B cell (primary cell): ENCODE data around the gene JPH3. TPM values are rescaled to one million over a fixed set of nuclear protein-coding genes. Genes with fewer than 3 reads are reported as not detected.

Source experiments
- ATAC-seq: fragments of 200-7000 bp; cut with Tn5 transposase; one replicate; pipeline ENCODE4 v1.10.0; 2021; ENCODE audit warnings: low read depth, mild to moderate bottlenecking, moderate number of reproducible peaks, moderate library complexity
- CTCF ChIA-PET: fragments of 350-600 bp; sonication (Branson Sonifier 250); formaldehyde crosslinking; loops from one replicate; lab custom pipeline; 2021; ENCODE audit warnings: antibody characterized with exemption, inconsistent platforms; lab: Charles Lee
- POLR2A ChIA-PET: fragments of 350-600 bp; sonication (Branson Sonifier 250); formaldehyde crosslinking; loops from one replicate; lab custom pipeline; 2021; ENCODE audit warnings: antibody characterized with exemption; lab: Charles Lee
- DNase-seq: peaks from one replicate; pipeline ENCODE4 v3.0.0; 2013
- H2AFZ ChIP-seq: 2 replicates; pipeline ENCODE4 v1.6.1; 2012; ENCODE audit warnings: mild to moderate bottlenecking, low read depth, low read length; ENCODE audit not compliant: insufficient read depth, poor library complexity, severe bottlenecking
- H3K27ac ChIP-seq, 2 donors: 1 replicate in 1 of 2; 2 replicates in 1 of 2; pipeline ENCODE4 v1.5.1; 2012 to 2013; ENCODE audit warnings: low read length in 2 of 2, mild to moderate bottlenecking in 2 of 2, moderate library complexity in 1 of 2
- H3K27me3 ChIP-seq, 4 experiments: fragments of 200-600 bp in 1 of 4; sonication (generic) in 1 of 4; replicated peaks in 1 of 4; 1 replicate in 2 of 4; 2 replicates in 2 of 4; pipeline versions ENCODE4 v1.6.1 to v1.7.0; 2013 to 2016; ENCODE audit warnings: low read length in 3 of 4, mild to moderate bottlenecking in 2 of 4, mixed read lengths in 1 of 4, moderate library complexity in 1 of 4; ENCODE audit not compliant: insufficient read depth in 4 of 4, control insufficient read depth in 3 of 4; ENCODE audit errors: control extremely low read depth in 1 of 4
- H3K36me3 ChIP-seq, 2 experiments: replicated peaks in 1 of 2; 1 replicate in 1 of 2; 2 replicates in 1 of 2; pipeline versions ENCODE4 v1.6.1 to v1.7.1; 2013; ENCODE audit warnings: low read length in 1 of 2; ENCODE audit not compliant: insufficient read depth in 2 of 2, control insufficient read depth in 1 of 2; ENCODE audit errors: control extremely low read depth in 1 of 2, extremely low read depth in 1 of 2
- H3K4me1 ChIP-seq, 2 donors: fragments of 200-600 bp in 1 of 2; sonication (generic) in 1 of 2; 1 replicate in 1 of 2; 2 replicates in 1 of 2; pipeline versions ENCODE4 v1.5.1 to v1.6.1; 2013 to 2017; ENCODE audit warnings: low read length in 2 of 2; ENCODE audit not compliant: control insufficient read depth in 2 of 2, insufficient read depth in 2 of 2
- H3K4me2 ChIP-seq: replicated peaks from 2 replicates; pipeline ENCODE3; 2012; ENCODE audit warnings: mild to moderate bottlenecking, low read depth, low read length; ENCODE audit not compliant: poor library complexity, severe bottlenecking
- H3K4me3 ChIP-seq, 5 experiments: fragments of 200-600 bp in 1 of 5; sonication (generic) in 1 of 5; 1 replicate in 3 of 5; 2 replicates in 2 of 5; pipeline versions ENCODE4 v1.5.1 to v1.7.0; 2011 to 2016; ENCODE audit warnings: low read length in 4 of 5, mild to moderate bottlenecking in 4 of 5, low read depth in 2 of 5, control low read depth in 1 of 5, moderate library complexity in 1 of 5; ENCODE audit not compliant: insufficient read depth in 1 of 5; ENCODE audit errors: control extremely low read depth in 1 of 5, extremely low read depth in 1 of 5
- H3K79me2 ChIP-seq: fragments of 200-600 bp; sonication (generic); one replicate; pipeline ENCODE4 v1.6.0; 2016; ENCODE audit warnings: low read length; ENCODE audit not compliant: control insufficient read depth, insufficient read depth
- H3K9ac ChIP-seq: fragments of 200-600 bp; sonication (generic); 2 replicates; pipeline ENCODE4 v1.6.1; 2017; ENCODE audit warnings: mild to moderate bottlenecking, low read length, moderate library complexity
- H3K9me3 ChIP-seq, 3 donors: one replicate each; pipeline versions ENCODE4 v1.6.1 to v1.7.1; 2013; ENCODE audit warnings: low read length in 2 of 3; ENCODE audit not compliant: control insufficient read depth in 2 of 3, insufficient read depth in 1 of 3; ENCODE audit errors: control extremely low read depth in 1 of 3
- H4K20me1 ChIP-seq: 2 replicates; pipeline ENCODE4 v1.6.0; 2012; ENCODE audit warnings: mild to moderate bottlenecking, low read length; ENCODE audit not compliant: insufficient read depth, control insufficient read depth, poor library complexity, severe bottlenecking
- H3K27ac Mint-ChIP-seq: one replicate; pipeline ENCODE4 v1.8.0; 2021; ENCODE audit warnings: mixed read lengths
- H3K27me3 Mint-ChIP-seq: one replicate; pipeline ENCODE4 v1.8.0; 2021; ENCODE audit warnings: mixed read lengths
- H3K4me1 Mint-ChIP-seq: one replicate; pipeline ENCODE4 v1.8.0; 2021; ENCODE audit warnings: mixed read lengths
- H3K4me3 Mint-ChIP-seq: one replicate; pipeline ENCODE4 v1.8.0; 2021; ENCODE audit warnings: mixed read lengths
- H3K9me3 Mint-ChIP-seq: one replicate; pipeline ENCODE4 v1.8.0; 2022; ENCODE audit warnings: mixed read lengths; ENCODE audit not compliant: insufficient read depth
- CTCF ChIP-seq: fragments of 200-600 bp; IDR thresholded peaks from one replicate; pipeline ENCODE4 v1.8.0; 2022; ENCODE audit warnings: antibody characterized with exemption, mild to moderate bottlenecking
- EZH2 ChIP-seq: IDR thresholded peaks from 2 replicates; pipeline ENCODE4 v1.6.1; 2012; ENCODE audit warnings: borderline replicate concordance, low read depth, mild to moderate bottlenecking, moderate library complexity, low read length; ENCODE audit not compliant: insufficient read depth, poor library complexity, severe bottlenecking
- WGBS: methylation state at CpG from one replicate; pipeline ENCODE4 v1.1.5; 2013; ENCODE audit warnings: missing lambda C conversion rate; ENCODE audit not compliant: insufficient coverage; 5-methylcytosine and 5-hydroxymethylcytosine counted together
- intact Hi-C: fragments of 100-400 bp; cut with micrococcal nuclease; formaldehyde crosslinking; loops from one replicate; pipeline ENCODE4 v1.10.0; 2022
- polyA plus RNA-seq: library from polyadenylated mRNA; depleted of rRNA; stranded (reverse); fragments of >200 nt; gene quantifications from 2 replicates; pipeline ENCODE4 v1.2.3, GENCODE V29; 2012
- total RNA-seq, 2 donors: library from RNA; stranded (reverse); fragments of 120-200 nt in 1 of 2; gene quantifications; 1 replicate in 1 of 2; 2 replicates in 1 of 2; pipeline versions ENCODE4 v1.2.3 to v1.2.4, GENCODE V29; 2013 to 2022

The JPH3 gene
- total and polyA plus RNA-seq, 2 donors (not counting 1 experiment from before 2014, with no cell fraction given), result not detected

GRCh38 chr16:87742781-87743490, 140.6 kb downstream of the JPH3 start:
- no peaks in the 10 kb centered on the region for H3K9me3 Mint-ChIP-seq
- no peak overlapping the region for H3K27ac Mint-ChIP-seq
- ChIA-PET POLR2A (no interaction called here), CTCF (no interaction called here)
- H4K20me1 ChIP-seq, result peaks cover 27% of the 10 kb centered on the region
- no peak overlapping the region for H3K4me3 ChIP-seq
- no peak overlapping the region for H2AFZ ChIP-seq
- H3K4me2 ChIP-seq, result no peak overlapping the region
- H3K27ac ChIP-seq, result no peak overlapping the region
- intact Hi-C loops, result no loop called here
- H3K9ac ChIP-seq, result no peak overlapping the region
- WGBS, result over 99% methylated on average over 15 of the region's 17 CpGs
- no peaks in the 10 kb centered on the region for H3K27me3 ChIP-seq
- peaks cover 7 to 61% of the 10 kb centered on the region in 2 experiments for H3K36me3 ChIP-seq
- no peaks in the 10 kb centered on the region for H3K27me3 Mint-ChIP-seq
- no peaks in the 10 kb centered on the region for H3K4me1 Mint-ChIP-seq
- TF ChIP-seq CTCF, result no peak
- no peak for TF ChIP-seq EZH2
- peaks cover 66% of the 10 kb centered on the region for H3K79me2 ChIP-seq
- H3K4me1 ChIP-seq, result no peaks in the 10 kb centered on the region
- no peak for DNase-seq
- ATAC-seq, result no peak
- no peaks in the 10 kb centered on the region for H3K9me3 ChIP-seq
- no peak overlapping the region for H3K4me3 Mint-ChIP-seq

- Mint-ChIP-seq H3K4me3 (no peak overlapping the region), H3K9me3 (no peaks in the 10 kb centered on the region), H3K27me3 (no peaks in the 10 kb centered on the region), H3K27ac (no peak overlapping the region), H3K4me1 (no peaks in the 10 kb centered on the region)
- Histone ChIP-seq H3K9ac (no peak overlapping the region), H3K4me2 (no peak overlapping the region), H3K9me3 (no peaks in the 10 kb centered on the region), H2AFZ (no peak overlapping the region), H3K4me1 (no peaks in the 10 kb centered on the region), H3K27me3 (no peaks in the 10 kb centered on the region), H3K27ac (no peak overlapping the region), H4K20me1 (peaks cover 26% of the 10 kb centered on the region), H3K4me3 (no peak overlapping the region), H3K36me3 (peaks cover 6 to 71% of the 10 kb centered on the region in 2 experiments), H3K79me2 (peaks cover 72% of the 10 kb centered on the region)
- no peak for TF ChIP-seq EZH2
- ATAC-seq, result no peak
- intact Hi-C loops, result no loop called here
- ChIA-PET POLR2A (no interaction called here), CTCF (no interaction called here)
- no peak for DNase-seq
- 92% methylated on average over 18 of the region's 25 CpGs for WGBS
Observed at GRCh38 chr16:87744750-87745514, 142.6 kb downstream of the JPH3 start.
